Transverse colon (tissue), 4 donors: Measurements from ENCODE around the gene ANKRD40CL. TPM values are rescaled to one million over a fixed set of nuclear protein-coding genes. Genes with fewer than 3 reads are reported as not detected.

Source experiments
- DNase-seq: peaks from one replicate; pipeline ENCODE4 v3.0.0-alpha.2; 2019
- H3K27ac ChIP-seq, 4 donors: fragments of 200-600 bp; sonication (generic); 2 replicates each; pipeline ENCODE4 v1.5.1; 2016 to 2018; ENCODE audit warnings: inconsistent platforms in 4 of 4
- H3K27me3 ChIP-seq: fragments of 200-600 bp; sonication (generic); 2 replicates; pipeline ENCODE4 v1.5.1; 2017; ENCODE audit warnings: inconsistent platforms
- H3K36me3 ChIP-seq, 4 donors: fragments of 200-600 bp; sonication (generic); 2 replicates each; pipeline ENCODE4 v1.5.1; 2017 to 2019; ENCODE audit warnings: inconsistent platforms in 4 of 4
- H3K4me1 ChIP-seq, 4 donors: fragments of 200-600 bp; sonication (generic); 2 replicates each; pipeline ENCODE4 v1.5.1; 2017 to 2020; ENCODE audit warnings: inconsistent platforms in 4 of 4
- H3K4me3 ChIP-seq, 4 donors: fragments of 200-600 bp; sonication (generic); 1 replicate in 1 of 4; 2 replicates in 3 of 4; pipeline versions ENCODE4 v1.5.1 to v1.6.1; 2017 to 2019; ENCODE audit warnings: inconsistent platforms in 4 of 4
- H3K9me3 ChIP-seq, 2 donors: fragments of 200-600 bp; sonication (generic); 2 replicates each; pipeline ENCODE4 v1.5.1; 2017 to 2019; ENCODE audit warnings: inconsistent platforms in 2 of 2
- EP300 ChIP-seq: sonication (generic); formaldehyde crosslinking; IDR thresholded peaks from one replicate; pipeline ENCODE4 v1.6.1; 2017; ENCODE audit warnings: antibody characterized with exemption, low read depth
- POLR2A ChIP-seq: fragments of 450-650 bp; IDR thresholded peaks from one replicate; pipeline ENCODE4 v1.6.1; 2016; ENCODE audit warnings: antibody characterized with exemption, mild to moderate bottlenecking, moderate library complexity
- POLR2AphosphoS5 ChIP-seq, 3 donors: sonication (generic); formaldehyde crosslinking; IDR thresholded peaks; one replicate each; pipeline ENCODE4 v1.6.1; 2016; ENCODE audit warnings: antibody characterized with exemption in 3 of 3
- WGBS, 2 donors: methylation state at CpG; one replicate each; pipeline ENCODE4 v1.1.5; 2018; ENCODE audit warnings: low coverage in 1 of 2; 5-methylcytosine and 5-hydroxymethylcytosine counted together
- in situ Hi-C, 4 donors: fragments of 200-750 bp; cut with MboI; loops; one replicate each; pipeline versions ENCODE4 v1.15.0 to v1.15.1; 2017; ENCODE audit warnings: low sequenced_read_pairs in 3 of 4, low pct_ligation_motif_present in 1 of 4, low pct_unique_long_range_greater_than_20kb in 1 of 4
- intact Hi-C: fragments of 100-400 bp; cut with DNase I; formaldehyde crosslinking; loops from one replicate; pipeline ENCODE4 v1.15.1; 2023; ENCODE audit warnings: low total_unique reads
- total RNA-seq, 4 donors: library from RNA; depleted of rRNA; stranded (reverse); fragments of >200 nt; gene quantifications; one replicate each; pipeline ENCODE4 v1.1.0, GENCODE V29; 2016
- TF ChIP-seq, protein P1 (sequence below), 5 experiments: fragments of 200-600 bp in 3 of 5; fragments of 450-650 bp in 2 of 5; sonication (generic) in 3 of 5; IDR thresholded peaks; 1 replicate in 2 of 5; 2 replicates in 3 of 5; pipeline ENCODE4 v1.5.1; 2016 to 2017; ENCODE audit warnings: antibody characterized with exemption in 5 of 5, inconsistent platforms in 3 of 5, mild to moderate bottlenecking in 2 of 5, moderate library complexity in 1 of 5

The ANKRD40CL gene
- total RNA-seq, 4 donors from 2014 or later: 40.8 to 86.0 (median 74.9) TPM

GRCh38 chr17:50754521-50754920, 12.8 kb downstream of the ANKRD40CL start:
- no peak overlapping the region for H3K4me3 ChIP-seq
- TF ChIP-seq EP300 (no peak), POLR2AphosphoS5 (IDR thresholded peaks at IDR 0.05) (no peak), POLR2A (no peak)
- TF ChIP-seq, protein P1, sequence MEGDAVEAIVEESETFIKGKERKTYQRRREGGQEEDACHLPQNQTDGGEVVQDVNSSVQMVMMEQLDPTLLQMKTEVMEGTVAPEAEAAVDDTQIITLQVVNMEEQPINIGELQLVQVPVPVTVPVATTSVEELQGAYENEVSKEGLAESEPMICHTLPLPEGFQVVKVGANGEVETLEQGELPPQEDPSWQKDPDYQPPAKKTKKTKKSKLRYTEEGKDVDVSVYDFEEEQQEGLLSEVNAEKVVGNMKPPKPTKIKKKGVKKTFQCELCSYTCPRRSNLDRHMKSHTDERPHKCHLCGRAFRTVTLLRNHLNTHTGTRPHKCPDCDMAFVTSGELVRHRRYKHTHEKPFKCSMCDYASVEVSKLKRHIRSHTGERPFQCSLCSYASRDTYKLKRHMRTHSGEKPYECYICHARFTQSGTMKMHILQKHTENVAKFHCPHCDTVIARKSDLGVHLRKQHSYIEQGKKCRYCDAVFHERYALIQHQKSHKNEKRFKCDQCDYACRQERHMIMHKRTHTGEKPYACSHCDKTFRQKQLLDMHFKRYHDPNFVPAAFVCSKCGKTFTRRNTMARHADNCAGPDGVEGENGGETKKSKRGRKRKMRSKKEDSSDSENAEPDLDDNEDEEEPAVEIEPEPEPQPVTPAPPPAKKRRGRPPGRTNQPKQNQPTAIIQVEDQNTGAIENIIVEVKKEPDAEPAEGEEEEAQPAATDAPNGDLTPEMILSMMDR (IDR thresholded peaks at IDR 0.05): no peak
- WGBS, 2 donors: 51 to 57% methylated on average over 2 of the region's 2 CpGs
- no peak for DNase-seq
- in situ Hi-C loops: no loop called here
- intact Hi-C loops: no loop called here
- H3K4me1 ChIP-seq: no peaks in the 10 kb centered on the region
- no peaks in the 10 kb centered on the region for H3K27me3 ChIP-seq
- no peaks in the 10 kb centered on the region for H3K9me3 ChIP-seq
- H3K36me3 ChIP-seq: peaks cover 0 to 34% (median 16%) of the 10 kb centered on the region in 4 donors
- H3K27ac ChIP-seq: no peak overlapping the region

DNA sequence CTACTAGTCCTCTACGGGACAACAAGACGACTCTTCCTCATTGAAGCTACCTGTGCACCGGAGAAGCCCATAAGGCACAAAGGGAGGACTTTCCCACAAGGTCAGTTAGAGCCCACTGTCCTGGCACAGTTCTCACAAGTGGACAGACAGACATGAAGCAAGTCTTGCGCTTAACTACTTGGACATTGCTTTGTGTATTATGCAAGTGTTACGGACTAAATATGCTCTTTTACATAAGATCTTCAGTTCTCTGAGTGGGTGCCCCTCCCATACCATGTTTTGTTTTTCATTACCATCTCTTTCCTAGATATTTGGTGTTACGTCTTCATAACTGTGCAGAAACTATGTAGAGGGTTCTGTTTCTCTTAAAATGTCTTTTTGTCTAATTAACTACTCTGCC, 18.1 kb downstream of the ANKRD40CL start:
- H3K27ac ChIP-seq: no peak overlapping the region
- TF ChIP-seq EP300 (no peak), POLR2AphosphoS5 (IDR thresholded peaks at IDR 0.05) (no peak), POLR2A (no peak)
- TF ChIP-seq, protein P1 (IDR thresholded peaks at IDR 0.05): no peak
- in situ Hi-C loops: no loop called here
- H3K4me1 ChIP-seq: no peaks in the 10 kb centered on the region
- peaks cover 0 to 84% (median 40%) of the 10 kb centered on the region in 4 donors for H3K36me3 ChIP-seq
- no peak overlapping the region for H3K4me3 ChIP-seq
- H3K27me3 ChIP-seq: no peaks in the 10 kb centered on the region
- no peaks in the 10 kb centered on the region for H3K9me3 ChIP-seq
- no peak for DNase-seq
- intact Hi-C loops: no loop called here
- 83 to 93% methylated on average over 4 to 6 of the region's 6 CpGs for WGBS, 2 donors

DNA sequence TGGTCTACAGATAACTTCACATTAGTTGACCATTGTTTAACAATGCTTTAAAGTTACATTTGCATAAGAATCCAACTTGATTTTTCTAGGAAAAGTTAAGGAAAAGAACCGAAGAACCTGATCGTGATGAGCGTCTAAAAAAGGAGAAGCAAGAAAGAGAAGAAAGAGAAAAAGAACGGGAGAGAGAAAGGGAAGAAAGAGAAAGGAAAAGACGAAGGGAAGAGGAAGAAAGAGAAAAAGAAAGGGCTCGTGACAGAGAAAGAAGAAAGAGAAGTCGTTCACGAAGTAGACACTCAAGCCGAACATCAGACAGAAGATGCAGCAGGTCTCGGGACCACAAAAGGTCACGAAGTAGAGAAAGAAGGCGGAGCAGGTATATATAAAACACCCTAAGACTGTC, 21.7 kb downstream of the ANKRD40CL start:
- WGBS, 2 donors: 89 to 90% methylated on average over 12 of the region's 12 CpGs
- H3K4me3 ChIP-seq: no peak overlapping the region
- TF ChIP-seq POLR2A: no peak
- TF ChIP-seq, protein P1 (IDR thresholded peaks at IDR 0.05): no peak
- TF ChIP-seq POLR2AphosphoS5 (IDR thresholded peaks at IDR 0.05): no peak
- TF ChIP-seq EP300: no peak
- intact Hi-C loops: no loop called here
- peaks cover 2 to 95% (median 49%) of the 10 kb centered on the region in 4 donors for H3K36me3 ChIP-seq
- no peak for DNase-seq
- no peaks in the 10 kb centered on the region for H3K27me3 ChIP-seq
- H3K9me3 ChIP-seq: no peaks in the 10 kb centered on the region
- H3K4me1 ChIP-seq: no peaks in the 10 kb centered on the region
- in situ Hi-C loops: no loop called here
- no peak overlapping the region for H3K27ac ChIP-seq

- intact Hi-C loops (no loop called here), in situ Hi-C loops (no loop called here)
- DNase-seq: no peak
- H3K36me3 ChIP-seq: peaks cover 0 to 66% (median 29%) of the 10 kb centered on the region in 4 donors
- H3K4me1 ChIP-seq: peaks cover 0 to 30% (median 16%) of the 10 kb centered on the region in 4 donors
- no peaks in the 10 kb centered on the region for H3K27me3 ChIP-seq
- no peak overlapping the region for H3K27ac ChIP-seq
- H3K9me3 ChIP-seq: no peaks in the 10 kb centered on the region
- WGBS, 2 donors: 2 to 67% methylated on average over 2 of the region's 2 CpGs
- TF ChIP-seq POLR2AphosphoS5 (IDR thresholded peaks at IDR 0.05) (no peak), EP300 (no peak), POLR2A (no peak)
- TF ChIP-seq, protein P1 (IDR thresholded peaks at IDR 0.05): no peak
- no peak overlapping the region for H3K4me3 ChIP-seq
Observed at GRCh38 chr17:50739098-50739497, 28.2 kb downstream of the ANKRD40CL start.
